D341Med (cell line): ENCODE results near the gene TTC28.

Experiments
- DNase-seq: peaks from one replicate; pipeline ENCODE4 v3.0.0; 2012; ENCODE audit warnings: low spot score

TTC28 gene

DNA sequence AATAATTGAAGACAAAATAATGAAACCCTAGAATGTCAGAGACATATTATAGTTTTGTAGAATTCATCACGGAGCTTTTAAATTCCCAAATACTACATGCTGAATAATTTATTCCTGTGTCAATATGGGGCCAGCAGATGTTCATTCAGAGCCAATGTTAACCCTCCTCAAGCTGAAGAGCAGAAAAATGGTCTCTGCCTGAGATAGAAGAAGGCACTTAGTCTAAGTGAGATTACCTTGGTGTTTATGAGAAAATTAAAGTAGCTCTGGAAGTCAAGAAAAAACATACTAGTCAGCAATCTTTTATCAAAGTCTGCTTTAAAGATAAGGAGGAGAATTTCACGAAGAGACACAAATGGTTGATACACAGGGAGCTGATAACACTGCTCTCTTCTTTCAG is 328.2 kb downstream of the TTC28 start:
- no peak for DNase-seq

DNA sequence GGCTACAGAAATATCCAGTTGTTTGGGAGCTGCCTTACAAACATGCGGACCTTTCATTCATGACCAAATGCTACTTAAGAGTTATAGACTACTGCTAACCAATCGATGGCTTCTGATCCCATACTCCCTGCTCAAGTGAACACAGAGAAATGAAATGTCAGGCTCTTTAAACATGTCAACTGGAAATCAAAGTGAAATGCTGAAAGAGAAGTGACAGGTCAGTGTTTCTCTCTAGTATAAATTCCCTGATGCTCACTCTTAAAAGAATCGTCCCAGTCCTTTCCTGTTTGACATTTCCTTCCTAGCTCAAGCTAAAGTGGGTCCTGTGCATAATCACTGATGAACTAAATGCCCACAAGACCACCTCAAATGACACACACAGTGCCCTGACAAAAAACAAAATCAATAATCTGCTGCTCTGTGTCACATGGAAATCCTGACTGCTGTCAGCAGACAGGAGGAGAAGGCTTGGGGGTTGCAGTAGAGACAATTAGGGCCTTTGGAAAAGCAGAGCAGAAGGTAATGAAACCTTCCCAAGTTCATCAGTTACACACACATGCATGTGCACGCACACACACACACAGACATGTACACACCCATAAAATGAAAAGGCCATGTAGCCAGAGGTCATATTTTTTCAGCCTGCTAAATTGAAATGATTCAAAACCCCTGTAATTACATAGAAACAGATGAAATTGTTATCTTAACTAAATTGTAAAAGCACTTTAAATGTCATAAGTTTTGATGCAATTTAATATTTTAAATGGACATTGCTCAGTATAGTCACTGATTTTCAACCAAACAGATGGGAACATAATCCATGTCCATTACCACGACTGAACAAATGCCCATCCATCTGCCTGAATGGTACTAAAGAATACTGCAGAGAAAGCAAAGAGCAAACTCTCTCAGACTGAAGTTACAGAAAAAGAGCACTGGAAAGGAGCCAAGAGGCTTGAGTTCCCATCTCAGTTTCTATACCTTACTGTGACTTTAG is 330.7 kb downstream of the TTC28 start:
- DNase-seq: no peak

DNA sequence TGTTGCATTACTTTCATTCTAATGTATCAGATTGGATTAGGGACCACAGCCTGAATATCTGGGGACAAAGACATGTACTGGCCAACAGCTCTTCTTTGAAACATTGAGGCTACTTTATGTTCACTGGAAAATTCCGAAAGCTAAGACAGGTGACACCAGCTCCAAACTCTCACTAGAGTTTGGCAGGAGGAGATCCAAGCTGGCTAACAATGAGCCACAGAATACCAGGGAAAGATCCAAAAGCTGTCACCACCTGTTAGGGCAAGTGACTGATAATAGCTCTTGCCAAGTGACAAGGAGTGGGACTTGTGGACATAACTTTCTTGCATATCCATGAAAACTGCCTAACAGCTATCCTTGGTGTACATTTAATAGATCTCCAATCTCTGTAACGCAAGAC is 333.3 kb downstream of the TTC28 start:
- no peak for DNase-seq

DNA sequence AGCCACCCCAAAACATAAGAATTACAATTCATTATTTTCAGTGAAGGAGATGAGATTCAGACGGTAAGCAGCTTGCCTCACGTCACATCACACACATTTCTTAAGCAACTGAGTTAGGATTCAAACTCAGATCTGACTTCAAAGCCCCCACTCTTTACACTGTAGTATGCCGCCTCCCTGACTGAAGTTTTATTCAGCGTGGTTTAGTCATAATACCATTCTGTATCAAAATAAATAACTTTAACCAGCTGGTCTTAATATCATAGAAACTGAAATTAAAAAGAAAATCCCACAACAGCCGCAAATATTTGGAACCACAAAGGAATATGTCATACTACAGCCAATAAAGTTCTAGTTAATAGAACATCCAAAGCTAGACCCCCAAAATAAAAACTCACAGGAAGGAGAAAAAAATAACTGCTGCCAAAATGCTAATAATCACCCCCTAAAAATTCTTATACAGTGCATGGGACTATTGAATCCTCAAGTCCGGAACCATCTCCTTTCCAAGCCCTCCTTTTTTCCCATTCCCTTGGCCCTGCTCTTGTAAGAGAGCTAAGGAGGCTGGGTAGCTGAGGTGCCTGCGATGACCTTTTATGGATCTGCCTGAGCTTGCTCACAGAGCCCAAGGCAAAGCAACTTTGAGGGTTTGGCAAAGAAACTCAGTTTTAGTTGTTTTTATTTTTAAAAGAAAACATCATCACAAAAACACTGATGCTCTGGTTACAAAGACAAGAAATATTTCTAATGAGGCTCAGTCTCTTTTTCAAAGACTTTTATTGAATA is 334.5 kb downstream of the TTC28 start:
- no peak for DNase-seq

DNA sequence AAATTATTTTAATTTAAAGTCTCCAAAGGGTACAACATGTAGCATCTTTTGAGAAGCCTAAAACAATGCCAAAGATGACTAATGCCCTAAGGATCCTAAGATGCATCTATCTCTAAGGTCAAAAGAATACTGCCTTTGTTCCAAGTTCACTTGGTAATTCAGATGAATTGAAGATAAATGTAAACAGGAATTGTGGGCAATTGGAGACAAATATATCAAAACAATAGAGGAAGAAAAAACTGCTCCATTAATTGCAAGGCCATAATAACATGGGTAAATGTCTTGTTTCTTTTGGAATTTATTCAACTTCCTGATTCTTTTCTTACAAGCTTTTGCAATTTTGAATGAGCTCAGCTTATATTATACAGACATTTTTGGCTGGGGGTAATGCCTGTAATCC is 338.6 kb downstream of the TTC28 start:
- no peak for DNase-seq

DNA sequence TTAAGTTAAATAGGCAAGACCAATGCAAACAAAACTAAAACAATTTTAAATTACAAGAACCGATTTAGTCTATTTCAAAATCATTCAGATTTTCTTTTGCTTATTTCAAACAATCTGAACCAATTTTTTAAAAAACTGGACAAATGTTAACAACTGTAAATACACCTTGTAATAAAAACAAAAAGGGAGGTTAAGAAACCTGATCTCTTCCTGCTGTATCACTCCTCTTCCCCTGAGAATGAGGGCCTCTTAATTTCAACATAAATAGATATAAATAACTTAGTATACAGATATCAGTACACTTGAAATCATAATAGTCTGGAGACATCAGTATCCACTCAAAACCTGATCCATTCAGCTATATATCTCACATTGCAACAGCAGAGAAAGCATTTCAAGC is 346.6 kb downstream of the TTC28 start:
- no peak for DNase-seq

GRCh38 chr22:28332410-28332809 is 347.2 kb downstream of the TTC28 start:
- DNase-seq: no peak

- no peak for DNase-seq
Observed at GRCh38 chr22:28331695-28332094, 347.9 kb downstream of the TTC28 start.

GRCh38 chr22:28329186-28330073 is 350.2 kb downstream of the TTC28 start:
- no peak for DNase-seq

GRCh38 chr22:28328756-28329155 is 350.9 kb downstream of the TTC28 start:
- DNase-seq: no peak

DNA sequence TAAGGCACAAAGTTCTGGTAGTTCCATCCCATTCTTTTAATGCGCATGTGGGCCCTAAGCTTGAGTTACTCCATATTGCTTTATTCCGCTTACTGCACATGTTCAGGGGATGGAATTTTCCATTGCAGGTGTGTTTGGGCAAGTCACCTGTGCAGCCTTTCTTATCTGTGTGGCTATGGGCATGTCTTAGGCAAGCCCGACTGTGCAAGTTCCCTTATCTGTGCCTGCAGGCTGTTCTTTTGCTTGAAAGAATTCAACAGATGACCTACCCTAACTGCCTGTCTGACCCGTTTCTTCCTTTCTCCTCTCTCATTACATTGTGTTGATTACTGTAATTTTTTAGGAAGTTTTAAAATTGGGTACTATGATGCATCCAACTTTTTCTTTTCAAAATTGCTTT is 363.6 kb downstream of the TTC28 start:
- no peak for DNase-seq

- DNase-seq: no peak
Observed at GRCh38 chr22:28314959-28315358, 364.7 kb downstream of the TTC28 start.

DNA sequence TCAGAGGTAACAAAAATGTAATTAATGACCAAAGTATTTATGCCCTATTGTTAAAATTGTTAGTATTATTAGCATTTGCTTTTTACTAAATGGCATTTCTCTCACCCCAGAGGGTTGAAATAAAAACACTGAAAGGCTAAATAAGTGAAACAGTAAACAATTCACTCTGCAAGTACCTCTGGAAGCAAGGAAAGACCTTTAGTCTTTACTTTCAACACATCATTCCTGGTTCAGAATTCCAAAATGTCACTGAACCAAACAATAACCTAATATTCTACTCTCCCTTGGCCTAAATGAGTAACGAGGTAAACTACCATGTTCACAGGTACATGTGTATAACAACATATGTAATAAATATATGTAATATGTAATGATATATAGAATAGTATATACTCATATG is 369.3 kb downstream of the TTC28 start:
- no peak for DNase-seq

GRCh38 chr22:28299753-28300152 is 379.9 kb downstream of the TTC28 start:
- no peak for DNase-seq

DNA sequence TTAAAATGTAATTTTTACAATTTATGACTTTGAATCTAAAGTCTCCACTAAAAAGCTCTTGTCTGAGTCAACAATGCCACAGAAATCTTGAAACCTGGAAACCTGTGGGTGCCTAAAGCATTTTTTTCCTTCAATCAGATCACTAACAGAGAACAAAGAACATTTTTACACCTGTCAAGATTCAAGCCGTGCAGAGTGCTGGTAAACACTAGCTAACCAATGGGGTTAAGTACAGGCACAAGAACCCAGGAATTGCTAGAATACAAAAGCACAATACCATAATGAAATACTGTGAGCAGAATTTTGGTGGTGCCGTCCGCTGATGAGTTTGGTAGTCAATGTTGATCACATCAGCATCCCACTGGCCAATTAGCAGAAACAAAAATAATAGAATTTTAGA is 380.3 kb downstream of the TTC28 start:
- DNase-seq: no peak

- DNase-seq: no peak
Observed at GRCh38 chr22:28297504-28297903, 382.1 kb downstream of the TTC28 start.

DNA sequence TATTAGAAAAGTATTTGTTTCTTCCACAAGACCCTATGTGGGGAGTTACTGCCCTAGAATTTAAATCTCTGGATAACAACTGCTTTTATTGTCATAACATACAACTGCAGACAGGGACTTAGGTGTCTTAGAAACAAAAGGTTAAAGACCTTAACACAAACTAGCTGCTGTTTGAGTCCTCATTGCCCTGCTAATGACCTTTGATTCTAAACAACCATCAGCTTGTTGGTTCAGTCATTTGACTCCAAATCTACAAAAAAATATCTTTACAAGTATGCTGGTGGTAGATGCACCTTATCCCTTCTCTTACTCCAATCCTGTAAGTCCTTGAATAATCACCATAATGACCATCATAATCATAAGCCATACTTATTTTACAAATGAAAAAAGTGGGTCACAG is 383.2 kb downstream of the TTC28 start:
- no peak for DNase-seq

DNA sequence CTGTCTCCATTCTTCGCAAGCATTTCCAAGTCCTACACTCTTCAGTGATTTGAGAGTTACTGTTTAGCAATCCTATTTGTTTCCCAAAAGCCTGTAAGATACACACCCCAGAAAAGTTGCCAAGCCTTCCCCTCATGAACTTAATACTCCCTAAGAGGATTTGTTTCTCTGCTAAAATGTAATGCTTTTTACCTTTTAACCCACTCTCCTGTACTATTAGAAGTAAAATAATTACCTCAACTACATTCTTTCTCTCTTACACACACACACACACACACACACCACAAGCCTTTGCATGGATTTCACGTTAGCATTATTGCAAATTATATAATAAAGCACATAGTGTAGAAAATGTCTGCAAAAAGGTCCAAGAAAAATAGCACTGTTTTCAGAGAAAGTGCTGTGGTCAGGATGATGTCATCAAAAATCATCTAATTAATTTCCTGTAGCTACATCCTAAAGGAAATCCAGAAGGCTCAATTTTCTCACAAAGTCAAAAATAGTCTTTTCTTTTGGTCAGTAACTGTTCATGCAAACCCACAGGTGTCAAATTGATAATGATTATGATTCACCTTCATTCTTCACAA is 396.5 kb downstream of the TTC28 start:
- no peak for DNase-seq

DNA sequence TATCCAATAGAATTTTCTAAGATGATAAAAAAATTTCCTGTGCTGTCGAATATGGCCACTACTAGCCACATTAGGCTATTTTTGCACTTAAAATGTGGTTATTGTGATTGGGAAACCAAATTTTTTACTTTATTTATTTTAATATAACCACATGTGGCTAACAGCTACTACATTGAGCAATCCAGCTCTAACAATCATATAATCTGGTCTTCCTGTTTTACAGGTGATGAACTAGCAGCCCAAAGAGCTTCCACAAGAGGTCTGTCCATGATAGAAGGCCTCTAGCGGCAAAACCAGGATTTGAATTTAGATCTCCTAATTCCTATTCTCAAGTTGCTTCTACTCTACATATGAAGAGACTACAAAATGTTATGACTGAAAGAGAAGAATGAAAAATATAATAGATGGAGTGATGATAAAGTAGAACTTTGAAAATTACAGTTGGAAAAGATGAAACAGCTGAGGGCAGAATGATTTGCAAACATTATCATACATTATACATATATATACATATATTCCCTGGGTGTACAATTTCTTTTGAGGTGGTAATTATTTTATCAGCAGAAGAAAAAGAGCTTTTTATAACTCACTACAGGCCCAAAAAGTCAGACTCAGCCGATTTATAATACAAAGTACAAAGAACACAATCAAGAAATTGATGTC is 397.1 kb downstream of the TTC28 start:
- DNase-seq: no peak

DNA sequence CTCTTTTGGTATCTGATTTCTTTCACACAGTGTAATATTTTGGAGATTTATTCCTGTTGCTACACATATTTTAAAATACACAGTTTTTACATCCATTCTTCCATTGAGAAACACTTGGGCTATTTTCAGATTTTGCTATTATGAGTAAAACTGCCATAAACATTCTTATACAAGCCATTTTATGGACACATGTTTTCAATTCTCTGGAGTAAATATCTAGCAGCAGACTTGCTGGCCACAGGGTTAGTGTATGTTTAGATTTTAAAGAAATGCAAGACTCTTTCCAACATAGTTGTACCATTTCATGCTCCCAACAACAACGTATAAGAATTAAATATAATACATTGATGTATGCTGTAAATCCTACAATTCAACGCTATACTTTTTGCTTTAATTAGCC is 399.8 kb downstream of the TTC28 start:
- DNase-seq: no peak

DNA sequence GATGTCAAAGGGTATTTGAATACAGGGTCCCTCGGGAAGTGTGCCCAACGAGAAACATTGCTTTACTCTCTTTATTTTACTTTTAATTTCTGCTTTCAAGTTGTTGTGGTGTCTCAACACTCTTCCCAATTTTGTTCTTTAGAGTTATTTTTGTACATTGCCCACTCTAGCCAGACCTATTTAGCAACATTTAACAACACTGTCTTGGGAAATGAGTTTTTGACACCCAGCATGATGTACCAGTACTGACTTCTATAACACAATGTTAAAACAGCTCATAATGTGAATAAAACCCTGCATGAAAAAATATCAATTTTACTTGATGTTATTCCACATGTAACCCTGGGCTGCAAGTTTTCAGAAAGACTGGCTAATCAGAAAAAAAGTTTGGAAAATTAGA is 410.4 kb downstream of the TTC28 start:
- DNase-seq: no peak
